H9 (cell line): ENCODE data around the gene BACH2. TPM values are rescaled to one million over a fixed set of nuclear protein-coding genes. Genes with fewer than 3 reads are reported as not detected.

Source experiments
- DNase-seq: peaks from one replicate; pipeline ENCODE4 v3.0.0-alpha.2; 2017
- H2AFZ ChIP-seq: one replicate; pipeline ENCODE4 v1.6.1; 2013; ENCODE audit warnings: mild to moderate bottlenecking, low read length, control low read depth, moderate library complexity
- H2AK5ac ChIP-seq: 2 replicates; pipeline ENCODE4 v1.6.1; 2013; ENCODE audit warnings: low read length, control low read depth, mixed read lengths; ENCODE audit not compliant: insufficient read length
- H2BK120ac ChIP-seq: one replicate; pipeline ENCODE4 v1.6.1; 2013; ENCODE audit warnings: low read depth, mild to moderate bottlenecking, low read length, control low read depth, inconsistent platforms; ENCODE audit not compliant: poor library complexity, severe bottlenecking
- H2BK12ac ChIP-seq: 2 replicates; pipeline ENCODE4 v1.6.1; 2013; ENCODE audit warnings: low read length, control low read depth, mixed read lengths, low read depth; ENCODE audit not compliant: insufficient read length
- H2BK15ac ChIP-seq: 2 replicates; pipeline ENCODE4 v1.6.1; 2013; ENCODE audit warnings: low read depth, low read length, control low read depth
- H2BK20ac ChIP-seq: one replicate; pipeline ENCODE4 v1.6.1; 2013; ENCODE audit warnings: low read depth, mild to moderate bottlenecking, low read length, control low read depth, inconsistent platforms; ENCODE audit not compliant: poor library complexity, severe bottlenecking
- H2BK5ac ChIP-seq: 2 replicates; pipeline ENCODE4 v1.6.1; 2013; ENCODE audit warnings: low read length, control low read depth, mixed read lengths; ENCODE audit not compliant: insufficient read length
- H3K14ac ChIP-seq: 2 replicates; pipeline ENCODE4 v1.6.1; 2013; ENCODE audit warnings: low read length, control low read depth; ENCODE audit not compliant: insufficient read depth
- H3K18ac ChIP-seq: 2 replicates; pipeline ENCODE4 v1.6.1; 2013; ENCODE audit warnings: low read depth, mild to moderate bottlenecking, mixed read lengths, low read length, control low read depth; ENCODE audit not compliant: insufficient read length
- H3K23ac ChIP-seq: 2 replicates; pipeline ENCODE4 v1.6.1; 2013; ENCODE audit warnings: low read length, control low read depth, mixed read lengths, low read depth; ENCODE audit not compliant: insufficient read length
- H3K23me2 ChIP-seq: 2 replicates; pipeline ENCODE4 v1.6.1; 2013; ENCODE audit warnings: low read depth, mild to moderate bottlenecking, mixed read lengths, low read length, control low read depth; ENCODE audit not compliant: insufficient read length, poor library complexity, severe bottlenecking
- H3K27ac ChIP-seq: 2 replicates; pipeline ENCODE4 v1.5.1; 2013; ENCODE audit warnings: low read length, control low read depth, mixed read lengths, low read depth; ENCODE audit not compliant: insufficient read length
- H3K27me3 ChIP-seq: 2 replicates; pipeline ENCODE4 v1.6.1; 2013; ENCODE audit warnings: low read length, control low read depth, inconsistent platforms; ENCODE audit not compliant: insufficient read depth
- H3K4ac ChIP-seq: 2 replicates; pipeline ENCODE4 v1.6.1; 2013; ENCODE audit warnings: low read depth, mild to moderate bottlenecking, control low read depth, inconsistent platforms, low read length, moderate library complexity
- H3K4me1 ChIP-seq: 2 replicates; pipeline ENCODE4 v1.6.1; 2013; ENCODE audit warnings: low read length, control low read depth, inconsistent platforms; ENCODE audit not compliant: insufficient read depth
- H3K4me2 ChIP-seq: 2 replicates; pipeline ENCODE4 v1.6.1; 2013; ENCODE audit warnings: low read length, control low read depth, mixed read lengths; ENCODE audit not compliant: insufficient read length, insufficient read depth
- H3K56ac ChIP-seq: 2 replicates; pipeline ENCODE4 v1.6.1; 2013; ENCODE audit warnings: low read depth, mild to moderate bottlenecking, mixed read lengths, low read length, control low read depth; ENCODE audit not compliant: insufficient read length
- H3K79me1 ChIP-seq: 2 replicates; pipeline ENCODE4 v1.6.1; 2013; ENCODE audit warnings: low read depth, mild to moderate bottlenecking, moderate library complexity, low read length, control low read depth, inconsistent platforms; ENCODE audit not compliant: insufficient read depth, poor library complexity, severe bottlenecking
- H3K79me2 ChIP-seq: 2 replicates; pipeline ENCODE4 v1.6.1; 2013; ENCODE audit warnings: low read length, control low read depth, inconsistent platforms; ENCODE audit not compliant: insufficient read depth
- H3K9ac ChIP-seq: 2 replicates; pipeline ENCODE4 v1.6.1; 2013; ENCODE audit warnings: low read length, control low read depth, mixed read lengths; ENCODE audit not compliant: insufficient read length; ENCODE audit errors: extremely low read depth
- H3K9me3 ChIP-seq: one replicate; pipeline ENCODE4 v1.6.1; 2013; ENCODE audit warnings: low read depth, low read length, inconsistent platforms; ENCODE audit not compliant: control insufficient read depth
- H3T11ph ChIP-seq: one replicate; pipeline ENCODE4 v1.6.1; 2013; ENCODE audit warnings: mild to moderate bottlenecking, low read length, control low read depth, inconsistent platforms
- H4K20me1 ChIP-seq: one replicate; pipeline ENCODE4 v1.6.1; 2013; ENCODE audit not compliant: control insufficient read depth, insufficient read length, insufficient read depth
- H4K5ac ChIP-seq: 2 replicates; pipeline ENCODE4 v1.6.1; 2013; ENCODE audit warnings: low read depth, mild to moderate bottlenecking, mixed read lengths, low read length, control low read depth; ENCODE audit not compliant: insufficient read length
- H4K8ac ChIP-seq: replicated peaks from 2 replicates; pipeline ENCODE4 v1.6.1; 2013; ENCODE audit warnings: low read length, control low read depth, mixed read lengths, low read depth; ENCODE audit not compliant: insufficient read length
- H4K91ac ChIP-seq: 2 replicates; pipeline ENCODE4 v1.6.1; 2013; ENCODE audit warnings: low read depth, mild to moderate bottlenecking, moderate library complexity, mixed read lengths, low read length, control low read depth; ENCODE audit not compliant: insufficient read length
- H3K27ac Mint-ChIP-seq, 3 experiments: 2 replicates in 2 of 3; 3 replicates in 1 of 3; pipeline ENCODE4 v1.8.0; 2020 to 2021; ENCODE audit warnings: mixed read lengths in 3 of 3, mild to moderate bottlenecking in 1 of 3, moderate library complexity in 1 of 3
- H3K27me3 Mint-ChIP-seq: 2 replicates; pipeline ENCODE4 v1.8.0; 2021; ENCODE audit warnings: low read depth, mild to moderate bottlenecking, moderate library complexity, mixed read lengths
- H3K36me3 Mint-ChIP-seq, 3 experiments: 2 replicates in 2 of 3; 3 replicates in 1 of 3; pipeline ENCODE4 v1.8.0; 2020 to 2021; ENCODE audit warnings: low read depth in 3 of 3, mixed read lengths in 3 of 3; ENCODE audit not compliant: insufficient read depth in 1 of 3
- H3K4me1 Mint-ChIP-seq, 2 experiments: 2 replicates each; pipeline ENCODE4 v1.8.0; 2020; ENCODE audit warnings: mixed read lengths in 2 of 2
- H3K4me3 Mint-ChIP-seq, 2 experiments: 2 replicates in 1 of 2; 3 replicates in 1 of 2; pipeline ENCODE4 v1.8.0; 2020 to 2021; ENCODE audit warnings: mild to moderate bottlenecking in 2 of 2, mixed read lengths in 2 of 2, moderate library complexity in 1 of 2
- H3K9me3 Mint-ChIP-seq, 2 experiments: 2 replicates in 1 of 2; 3 replicates in 1 of 2; pipeline ENCODE4 v1.8.0; 2020; ENCODE audit warnings: mild to moderate bottlenecking in 2 of 2, mixed read lengths in 2 of 2, moderate library complexity in 1 of 2
- CTCF ChIP-seq: fragments of 200-600 bp; sonication (generic); conservative IDR thresholded peaks from 3 replicates; pipeline ENCODE4 v1.8.0; 2021; ENCODE audit warnings: antibody characterized with exemption, mild to moderate bottlenecking
- WGBS: extraction: QIAGEN DNeasy Blood & Tissue Kit; methylation state at CpG from one replicate; pipeline ENCODE4 v1.1.7; 2013; ENCODE audit warnings: missing lambda C conversion rate, low lambda C conversion rate, mixed read lengths; ENCODE audit not compliant: insufficient read length; ENCODE audit errors: extremely low coverage; 5-methylcytosine and 5-hydroxymethylcytosine counted together
- total RNA-seq: library from RNA; stranded (reverse); gene quantifications from 2 replicates; pipeline ENCODE4 v1.2.1, GENCODE V29; 2021

BACH2 gene
- total RNA-seq, 1 experiment from 2014 or later = 2.0 TPM

GRCh38 chr6:90314514-90314913, 17.9 kb upstream of the BACH2 start:
- Histone ChIP-seq H2BK15ac (no peak overlapping the region), H2AFZ (no peak overlapping the region), H3K4ac (no peak overlapping the region), H3K18ac (no peak overlapping the region), H2AK5ac (no peak overlapping the region), H2BK5ac (no peak overlapping the region), H3K56ac (no peak overlapping the region), H3K79me1 (no peaks in the 10 kb centered on the region), H3K27me3 (no peaks in the 10 kb centered on the region), H3K4me2 (no peak overlapping the region), H4K20me1 (no peaks in the 10 kb centered on the region), H3K23ac (no peak overlapping the region), H2BK120ac (no peak overlapping the region), H4K8ac (no peak overlapping the region), H3K9ac (no peak overlapping the region), H3K9me3 (no peaks in the 10 kb centered on the region), H3K79me2 (no peaks in the 10 kb centered on the region), H2BK12ac (no peak overlapping the region), H3K23me2 (no peaks in the 10 kb centered on the region), H4K91ac (no peak overlapping the region), H3K14ac (no peak overlapping the region), H3T11ph (no peak overlapping the region), H4K5ac (no peak overlapping the region), H3K4me1 (no peaks in the 10 kb centered on the region), H2BK20ac (no peak overlapping the region), H3K27ac (no peak overlapping the region)
- Mint-ChIP-seq H3K27ac (no peak overlapping the region), H3K9me3 (no peaks in the 10 kb centered on the region), H3K4me1 (no peaks in the 10 kb centered on the region), H3K4me3 (no peak overlapping the region), H3K27me3 (peaks cover 2% of the 10 kb centered on the region), H3K36me3 (no peaks in the 10 kb centered on the region)
- WGBS = no CpG with 5 or more reads among the region's 4 CpGs
- no peak for TF ChIP-seq CTCF
- DNase-seq = no peak
